Endothelial cell of umbilical vein (primary cell): ENCODE measurements around the gene ANXA11.

Experiments used
- CTCF ChIP-seq, 2 donors: IDR thresholded peaks; 1 replicate in 1 of 2; 2 replicates in 1 of 2; pipeline ENCODE4 v1.5.1; 2011; ENCODE audit warnings: low read length in 2 of 2, mild to moderate bottlenecking in 2 of 2, moderate library complexity in 2 of 2, control low read depth in 1 of 2, inconsistent platforms in 1 of 2, low read depth in 1 of 2; ENCODE audit not compliant: insufficient read depth in 1 of 2; ENCODE audit errors: extremely low read depth in 1 of 2
- EZH2 ChIP-seq: IDR thresholded peaks from 2 replicates; pipeline ENCODE4 v1.6.1; 2012; ENCODE audit warnings: borderline replicate concordance, low read depth, mild to moderate bottlenecking, moderate library complexity, low read length, inconsistent platforms; ENCODE audit not compliant: severe bottlenecking
- GATA2 ChIP-seq: IDR thresholded peaks from 2 replicates; pipeline ENCODE4 v1.7.0; 2011; ENCODE audit warnings: low read depth, mild to moderate bottlenecking, moderate library complexity, mixed read lengths, low read length; ENCODE audit not compliant: insufficient read length, insufficient read depth
- MYC ChIP-seq: IDR thresholded peaks from one replicate; pipeline ENCODE4 v1.6.1; 2011; ENCODE audit warnings: mild to moderate bottlenecking, low read depth, low read length
- POLR2A ChIP-seq: IDR thresholded peaks from 2 replicates; pipeline ENCODE4 v1.6.1; 2012; ENCODE audit warnings: low read depth, mild to moderate bottlenecking, control low read depth, low read length
- POLR2AphosphoS5 ChIP-seq: IDR thresholded peaks from 2 replicates; pipeline ENCODE4 v1.6.1; 2012; ENCODE audit warnings: low read depth, mild to moderate bottlenecking, control low read depth, low read length, moderate library complexity; ENCODE audit not compliant: insufficient read depth

- no peak for TF ChIP-seq POLR2AphosphoS5
- TF ChIP-seq CTCF (IDR thresholded peaks at IDR 0.05; ENCODE audit: extremely low read depth in 1 of 2, insufficient read depth in 1 of 2, low read depth in 1 of 2, low read length in 2 of 2) = no peak
- TF ChIP-seq EZH2 = no peak
- TF ChIP-seq POLR2A = no peak
- TF ChIP-seq MYC = no peak
- TF ChIP-seq GATA2 = no peak
Measured at GRCh38 chr10:80170026-80170425, 35.3 kb downstream of the ANXA11 start.
